HepG2 (cell line): ENCODE results near the gene RABGGTA. TPM values are rescaled to one million over a fixed set of nuclear protein-coding genes. Genes with fewer than 3 reads are reported as not detected.

ENCODE experiments used
- ETV5 ChIP-seq: IDR thresholded peaks from 2 replicates; pipeline ENCODE4 v1.6.1; 2018; ENCODE audit warnings: missing biosample characterization, missing genetic modification reagents, inconsistent platforms, borderline replicate concordance
- polyA plus RNA-seq, 8 experiments: library from polyadenylated mRNA; depleted of rRNA in 3 of 8; stranded (reverse) in 7 of 8; unstranded in 1 of 8; fragments of >200 nt; fragmentation: Illumina TruSeq in 4 of 8; extraction: Trizol in 4 of 8; gene quantifications; 2 replicates each; pipeline versions ENCODE4 v1.2.1 to v1.2.3, GENCODE V29; 2011 to 2016; ENCODE audit warnings: low read depth in 4 of 8, missing spikeins in 1 of 8, mixed read lengths in 1 of 8; ENCODE audit not compliant: insufficient read depth in 1 of 8
- total RNA-seq, 5 experiments: library from RNA; depleted of rRNA; stranded (reverse); fragments of >200 nt; fragmentation: Illumina TruSeq; extraction: Trizol; gene quantifications; 2 replicates each; pipeline ENCODE4 v1.2.3, GENCODE V29; 2016; ENCODE audit warnings: low read depth in 1 of 5
- TF ChIP-seq, protein P1 (sequence below): sonication (generic); formaldehyde crosslinking; IDR thresholded peaks from 2 replicates; pipeline ENCODE4 v1.4.0; 2020; ENCODE audit warnings: missing genetic modification reagents
- TF ChIP-seq, protein P2 (sequence below): sonication (generic); formaldehyde crosslinking; IDR thresholded peaks from 2 replicates; pipeline ENCODE4 v1.4.0; 2020; ENCODE audit warnings: mild to moderate bottlenecking, missing genetic modification reagents

The RABGGTA gene
- total and polyA plus RNA-seq, 2 of the 13 experiments (the other 11 are each of a cell fraction or from before 2014, with no cell fraction given), result 57.9 to 90.8 TPM

DNA sequence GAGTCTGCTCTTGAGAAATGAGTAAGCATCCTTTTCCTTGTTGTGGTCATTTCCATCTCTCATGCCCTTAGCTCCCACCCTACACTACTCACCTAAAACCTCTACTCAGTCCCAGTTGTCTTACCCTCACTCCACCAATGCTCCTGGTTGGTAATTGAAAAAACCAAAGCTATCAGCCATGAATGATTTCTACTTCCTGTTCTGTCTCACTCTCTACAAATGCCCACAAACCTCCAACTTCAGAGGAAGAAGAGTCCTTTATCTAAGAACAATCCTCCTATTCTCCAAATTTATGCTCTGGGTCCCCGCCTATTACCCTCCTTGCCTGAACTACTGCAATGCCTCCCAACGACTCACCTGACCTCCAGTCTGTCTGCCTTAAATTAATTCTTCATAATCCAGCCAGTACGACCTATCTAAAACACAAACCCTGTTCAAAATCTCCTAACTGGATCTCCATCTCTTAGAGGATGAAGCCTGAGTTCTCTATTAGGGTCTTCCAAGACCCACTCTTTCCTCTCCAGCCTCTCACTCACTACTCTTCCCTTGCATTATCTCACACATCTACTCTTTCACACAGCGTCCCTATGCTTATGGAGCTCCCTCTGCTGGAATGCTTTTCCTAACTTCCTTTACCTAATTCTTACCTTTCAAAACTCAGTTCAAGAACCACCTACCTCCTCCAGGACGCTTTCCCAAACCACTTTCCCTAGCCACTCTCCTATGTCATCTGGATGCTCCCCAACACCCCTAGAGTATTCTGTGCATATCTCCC, 26.0 kb upstream of the RABGGTA start (continued):
- TF ChIP-seq, protein P1, sequence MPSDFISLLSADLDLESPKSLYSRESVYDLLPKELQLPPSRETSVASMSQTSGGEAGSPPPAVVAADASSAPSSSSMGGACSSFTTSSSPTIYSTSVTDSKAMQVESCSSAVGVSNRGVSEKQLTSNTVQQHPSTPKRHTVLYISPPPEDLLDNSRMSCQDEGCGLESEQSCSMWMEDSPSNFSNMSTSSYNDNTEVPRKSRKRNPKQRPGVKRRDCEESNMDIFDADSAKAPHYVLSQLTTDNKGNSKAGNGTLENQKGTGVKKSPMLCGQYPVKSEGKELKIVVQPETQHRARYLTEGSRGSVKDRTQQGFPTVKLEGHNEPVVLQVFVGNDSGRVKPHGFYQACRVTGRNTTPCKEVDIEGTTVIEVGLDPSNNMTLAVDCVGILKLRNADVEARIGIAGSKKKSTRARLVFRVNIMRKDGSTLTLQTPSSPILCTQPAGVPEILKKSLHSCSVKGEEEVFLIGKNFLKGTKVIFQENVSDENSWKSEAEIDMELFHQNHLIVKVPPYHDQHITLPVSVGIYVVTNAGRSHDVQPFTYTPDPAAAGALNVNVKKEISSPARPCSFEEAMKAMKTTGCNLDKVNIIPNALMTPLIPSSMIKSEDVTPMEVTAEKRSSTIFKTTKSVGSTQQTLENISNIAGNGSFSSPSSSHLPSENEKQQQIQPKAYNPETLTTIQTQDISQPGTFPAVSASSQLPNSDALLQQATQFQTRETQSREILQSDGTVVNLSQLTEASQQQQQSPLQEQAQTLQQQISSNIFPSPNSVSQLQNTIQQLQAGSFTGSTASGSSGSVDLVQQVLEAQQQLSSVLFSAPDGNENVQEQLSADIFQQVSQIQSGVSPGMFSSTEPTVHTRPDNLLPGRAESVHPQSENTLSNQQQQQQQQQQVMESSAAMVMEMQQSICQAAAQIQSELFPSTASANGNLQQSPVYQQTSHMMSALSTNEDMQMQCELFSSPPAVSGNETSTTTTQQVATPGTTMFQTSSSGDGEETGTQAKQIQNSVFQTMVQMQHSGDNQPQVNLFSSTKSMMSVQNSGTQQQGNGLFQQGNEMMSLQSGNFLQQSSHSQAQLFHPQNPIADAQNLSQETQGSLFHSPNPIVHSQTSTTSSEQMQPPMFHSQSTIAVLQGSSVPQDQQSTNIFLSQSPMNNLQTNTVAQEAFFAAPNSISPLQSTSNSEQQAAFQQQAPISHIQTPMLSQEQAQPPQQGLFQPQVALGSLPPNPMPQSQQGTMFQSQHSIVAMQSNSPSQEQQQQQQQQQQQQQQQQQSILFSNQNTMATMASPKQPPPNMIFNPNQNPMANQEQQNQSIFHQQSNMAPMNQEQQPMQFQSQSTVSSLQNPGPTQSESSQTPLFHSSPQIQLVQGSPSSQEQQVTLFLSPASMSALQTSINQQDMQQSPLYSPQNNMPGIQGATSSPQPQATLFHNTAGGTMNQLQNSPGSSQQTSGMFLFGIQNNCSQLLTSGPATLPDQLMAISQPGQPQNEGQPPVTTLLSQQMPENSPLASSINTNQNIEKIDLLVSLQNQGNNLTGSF (CRISPR knock-in tag), result no peak; the same call in 1 of the 2 replicates
- TF ChIP-seq ETV5 (CRISPR knock-in tag), result peak; percentile 37; the same call in 1 of the 2 replicates
- TF ChIP-seq, protein P2, sequence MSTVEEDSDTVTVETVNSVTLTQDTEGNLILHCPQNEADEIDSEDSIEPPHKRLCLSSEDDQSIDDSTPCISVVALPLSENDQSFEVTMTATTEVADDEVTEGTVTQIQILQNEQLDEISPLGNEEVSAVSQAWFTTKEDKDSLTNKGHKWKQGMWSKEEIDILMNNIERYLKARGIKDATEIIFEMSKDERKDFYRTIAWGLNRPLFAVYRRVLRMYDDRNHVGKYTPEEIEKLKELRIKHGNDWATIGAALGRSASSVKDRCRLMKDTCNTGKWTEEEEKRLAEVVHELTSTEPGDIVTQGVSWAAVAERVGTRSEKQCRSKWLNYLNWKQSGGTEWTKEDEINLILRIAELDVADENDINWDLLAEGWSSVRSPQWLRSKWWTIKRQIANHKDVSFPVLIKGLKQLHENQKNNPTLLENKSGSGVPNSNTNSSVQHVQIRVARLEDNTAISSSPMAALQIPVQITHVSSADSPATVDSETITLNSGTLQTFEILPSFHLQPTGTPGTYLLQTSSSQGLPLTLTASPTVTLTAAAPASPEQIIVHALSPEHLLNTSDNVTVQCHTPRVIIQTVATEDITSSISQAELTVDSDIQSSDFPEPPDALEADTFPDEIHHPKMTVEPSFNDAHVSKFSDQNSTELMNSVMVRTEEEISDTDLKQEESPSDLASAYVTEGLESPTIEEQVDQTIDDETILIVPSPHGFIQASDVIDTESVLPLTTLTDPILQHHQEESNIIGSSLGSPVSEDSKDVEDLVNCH, result no peak
